ENCODE measurements around the gene TTYH1.

GRCh38 chr19:54379187-54379678 is 36.0 kb upstream of the TTYH1 start:
- TF ChIP-seq FOXM1 (IDR thresholded peaks at IDR 0.05; ENCODE audit: borderline replicate concordance) (no peak), ARNT (IDR thresholded peaks at IDR 0.05) (no peak), FOXK2 (IDR thresholded peaks at IDR 0.05) (no peak), ELF4 (IDR thresholded peaks at IDR 0.05) (no peak)

Data from HEK293T (cell line).